ENCODE measurements around the gene TRAF2. TPM values are rescaled to one million over a fixed set of nuclear protein-coding genes. Genes with fewer than 3 reads are reported as not detected.

The TRAF2 gene
- total and polyA plus RNA-seq, 2 of the 13 experiments (the other 11 are each of a cell fraction or from before 2014, with no cell fraction given): 12.4 to 13.6 TPM

DNA sequence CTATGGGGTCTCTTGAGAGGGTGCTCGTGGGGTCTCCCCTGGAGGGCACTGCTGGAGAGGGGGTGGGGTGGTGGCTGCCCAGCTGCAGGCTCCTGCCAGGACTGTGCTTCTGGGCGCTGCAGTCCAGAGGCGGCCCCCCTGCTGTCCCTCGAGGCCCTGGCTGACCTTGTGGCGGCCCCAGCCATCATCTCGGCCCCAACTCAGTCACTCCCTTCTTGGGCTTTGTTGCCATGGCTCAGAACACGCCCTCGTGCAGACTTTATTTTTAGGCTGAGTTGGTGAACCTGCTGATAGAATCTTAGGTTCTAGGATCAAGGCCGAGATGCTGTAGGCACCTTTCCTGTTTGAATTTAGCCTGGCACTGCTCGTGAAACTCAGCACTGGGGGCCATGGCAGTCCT is 35.4 kb downstream of the TRAF2 start:
- no peaks in the 10 kb centered on the region for H4K20me1 ChIP-seq (ENCODE audit: insufficient read depth, low read length)
- FAIRE-seq (no peak), ATAC-seq (no peak), DNase-seq (ENCODE audit: low spot score) (no peak)
- no peaks in the 10 kb centered on the region for H3K79me2 ChIP-seq (ENCODE audit: insufficient read depth, low read length)
- no peaks in the 10 kb centered on the region for H3K9me3 ChIP-seq (ENCODE audit: low read length)
- TF ChIP-seq IKZF1 (IDR thresholded peaks at IDR 0.05) (no peak), STAG1 (CRISPR knock-in tag; IDR thresholded peaks at IDR 0.05) (no peak), PHF20 (CRISPR knock-in tag; IDR thresholded peaks at IDR 0.05) (no peak), MTA1 (CRISPR knock-in tag; IDR thresholded peaks at IDR 0.05; ENCODE audit: borderline replicate concordance) (no peak), HNF4G (IDR thresholded peaks at IDR 0.05; ENCODE audit: borderline replicate concordance, low read depth, low read length) (no peak), HNF4G (CRISPR knock-in tag; IDR thresholded peaks at IDR 0.05; ENCODE audit: borderline replicate concordance, low read depth) (no peak), RBM22 (optimal IDR thresholded peaks at IDR 0.05; ENCODE audit: low read length) (no peak), RAD21 (CRISPR knock-in tag; IDR thresholded peaks at IDR 0.05) (no peak), HMG20A (CRISPR knock-in tag; IDR thresholded peaks at IDR 0.05; ENCODE audit: borderline replicate concordance) (no peak), ZNF367 (CRISPR knock-in tag; IDR thresholded peaks at IDR 0.05; ENCODE audit: borderline replicate concordance) (no peak), ZBTB7B (CRISPR knock-in tag; IDR thresholded peaks at IDR 0.05) (no peak), ZBTB20 (CRISPR knock-in tag; IDR thresholded peaks at IDR 0.05; ENCODE audit: borderline replicate concordance, low read depth) (no peak), GABPA (IDR thresholded peaks at IDR 0.05; ENCODE audit: low read depth, low read length) (no peak), GABPA (CRISPR knock-in tag; IDR thresholded peaks at IDR 0.05; ENCODE audit: low read depth) (no peak), ZNF720 (CRISPR knock-in tag; IDR thresholded peaks at IDR 0.05) (no peak)
- TF ChIP-seq, protein P1, sequence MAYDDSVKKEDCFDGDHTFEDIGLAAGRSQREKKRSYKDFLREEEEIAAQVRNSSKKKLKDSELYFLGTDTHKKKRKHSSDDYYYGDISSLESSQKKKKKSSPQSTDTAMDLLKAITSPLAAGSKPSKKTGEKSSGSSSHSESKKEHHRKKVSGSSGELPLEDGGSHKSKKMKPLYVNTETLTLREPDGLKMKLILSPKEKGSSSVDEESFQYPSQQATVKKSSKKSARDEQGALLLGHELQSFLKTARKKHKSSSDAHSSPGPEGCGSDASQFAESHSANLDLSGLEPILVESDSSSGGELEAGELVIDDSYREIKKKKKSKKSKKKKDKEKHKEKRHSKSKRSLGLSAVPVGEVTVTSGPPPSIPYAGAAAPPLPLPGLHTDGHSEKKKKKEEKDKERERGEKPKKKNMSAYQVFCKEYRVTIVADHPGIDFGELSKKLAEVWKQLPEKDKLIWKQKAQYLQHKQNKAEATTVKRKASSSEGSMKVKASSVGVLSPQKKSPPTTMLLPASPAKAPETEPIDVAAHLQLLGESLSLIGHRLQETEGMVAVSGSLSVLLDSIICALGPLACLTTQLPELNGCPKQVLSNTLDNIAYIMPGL (CRISPR knock-in tag; IDR thresholded peaks at IDR 0.05; ENCODE audit: borderline replicate concordance in 1 of 2, low read depth in 1 of 2): no peak
- TF ChIP-seq, protein P2, sequence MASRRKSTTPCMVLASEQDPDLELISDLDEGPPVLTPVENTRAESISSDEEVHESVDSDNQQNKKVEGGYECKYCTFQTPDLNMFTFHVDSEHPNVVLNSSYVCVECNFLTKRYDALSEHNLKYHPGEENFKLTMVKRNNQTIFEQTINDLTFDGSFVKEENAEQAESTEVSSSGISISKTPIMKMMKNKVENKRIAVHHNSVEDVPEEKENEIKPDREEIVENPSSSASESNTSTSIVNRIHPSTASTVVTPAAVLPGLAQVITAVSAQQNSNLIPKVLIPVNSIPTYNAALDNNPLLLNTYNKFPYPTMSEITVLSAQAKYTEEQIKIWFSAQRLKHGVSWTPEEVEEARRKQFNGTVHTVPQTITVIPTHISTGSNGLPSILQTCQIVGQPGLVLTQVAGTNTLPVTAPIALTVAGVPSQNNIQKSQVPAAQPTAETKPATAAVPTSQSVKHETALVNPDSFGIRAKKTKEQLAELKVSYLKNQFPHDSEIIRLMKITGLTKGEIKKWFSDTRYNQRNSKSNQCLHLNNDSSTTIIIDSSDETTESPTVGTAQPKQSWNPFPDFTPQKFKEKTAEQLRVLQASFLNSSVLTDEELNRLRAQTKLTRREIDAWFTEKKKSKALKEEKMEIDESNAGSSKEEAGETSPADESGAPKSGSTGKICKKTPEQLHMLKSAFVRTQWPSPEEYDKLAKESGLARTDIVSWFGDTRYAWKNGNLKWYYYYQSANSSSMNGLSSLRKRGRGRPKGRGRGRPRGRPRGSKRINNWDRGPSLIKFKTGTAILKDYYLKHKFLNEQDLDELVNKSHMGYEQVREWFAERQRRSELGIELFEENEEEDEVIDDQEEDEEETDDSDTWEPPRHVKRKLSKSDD (CRISPR knock-in tag; IDR thresholded peaks at IDR 0.05; ENCODE audit: low read depth): no peak
- TF ChIP-seq, protein P3, sequence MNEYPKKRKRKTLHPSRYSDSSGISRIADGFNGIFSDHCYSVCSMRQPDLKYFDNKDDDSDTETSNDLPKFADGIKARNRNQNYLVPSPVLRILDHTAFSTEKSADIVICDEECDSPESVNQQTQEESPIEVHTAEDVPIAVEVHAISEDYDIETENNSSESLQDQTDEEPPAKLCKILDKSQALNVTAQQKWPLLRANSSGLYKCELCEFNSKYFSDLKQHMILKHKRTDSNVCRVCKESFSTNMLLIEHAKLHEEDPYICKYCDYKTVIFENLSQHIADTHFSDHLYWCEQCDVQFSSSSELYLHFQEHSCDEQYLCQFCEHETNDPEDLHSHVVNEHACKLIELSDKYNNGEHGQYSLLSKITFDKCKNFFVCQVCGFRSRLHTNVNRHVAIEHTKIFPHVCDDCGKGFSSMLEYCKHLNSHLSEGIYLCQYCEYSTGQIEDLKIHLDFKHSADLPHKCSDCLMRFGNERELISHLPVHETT (CRISPR knock-in tag; conservative IDR thresholded peaks at IDR 0.05): no peak
- TF ChIP-seq, protein P4, sequence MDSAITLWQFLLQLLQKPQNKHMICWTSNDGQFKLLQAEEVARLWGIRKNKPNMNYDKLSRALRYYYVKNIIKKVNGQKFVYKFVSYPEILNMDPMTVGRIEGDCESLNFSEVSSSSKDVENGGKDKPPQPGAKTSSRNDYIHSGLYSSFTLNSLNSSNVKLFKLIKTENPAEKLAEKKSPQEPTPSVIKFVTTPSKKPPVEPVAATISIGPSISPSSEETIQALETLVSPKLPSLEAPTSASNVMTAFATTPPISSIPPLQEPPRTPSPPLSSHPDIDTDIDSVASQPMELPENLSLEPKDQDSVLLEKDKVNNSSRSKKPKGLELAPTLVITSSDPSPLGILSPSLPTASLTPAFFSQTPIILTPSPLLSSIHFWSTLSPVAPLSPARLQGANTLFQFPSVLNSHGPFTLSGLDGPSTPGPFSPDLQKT (CRISPR knock-in tag; IDR thresholded peaks at IDR 0.05; ENCODE audit: borderline replicate concordance): no peak
- intact Hi-C loops (cut with micrococcal nuclease; ENCODE audit: unreplicated experiment): no loop called here
- CTCF ChIA-PET (ENCODE audit: low intra/inter-chr PET ratio, low total read pairs): no interaction called here
- no peak overlapping the region for H3K9ac ChIP-seq (ENCODE audit: insufficient read depth, low read depth, low read length)
- H3K36me3 ChIP-seq (replicated peaks in 1 of 2; ENCODE audit: control insufficient read depth in 1 of 2, insufficient read depth in 2 of 2, low read length in 2 of 2): peaks cover 29 to 57% of the 10 kb centered on the region in 2 experiments; a peak in 4 of 5 replicates
- no peaks in the 10 kb centered on the region for H3K27me3 ChIP-seq (ENCODE audit: control insufficient read depth in 1 of 2, insufficient read depth in 2 of 2, low read length in 2 of 2)
- POLR2A ChIA-PET: no interaction called here
- H2AFZ ChIP-seq (ENCODE audit: low read length): no peak overlapping the region
- no peak overlapping the region for H3K27ac ChIP-seq (ENCODE audit: extremely low read length, insufficient read depth, low read length)
- 94% methylated on average over 7 of the region's 10 CpGs for WGBS (ENCODE audit: low lambda C conversion rate)
- in situ Hi-C loops (cut with HindIII; ENCODE audit: extremely low pct_ligation_motif_present, low pct_unique_long_range_greater_than_20kb): no loop called here
- H3K4me1 ChIP-seq (ENCODE audit: insufficient read depth, low read length): no peaks in the 10 kb centered on the region
- no peak overlapping the region for H3K4me3 ChIP-seq (replicated peaks in 1 of 3; ENCODE audit: insufficient read depth in 1 of 3, low read depth in 2 of 3, low read length in 3 of 3)
- no TSS peak for BruUV-seq (replicated peaks)
- no peak overlapping the region for H3K4me2 ChIP-seq (ENCODE audit: low read depth, low read length)
